GM10266 (cell line): ENCODE data around the gene JKAMP.
"Not testable (repeated sequence)": the region's sequence is repeated elsewhere in the genome, so short reads cannot be mapped to it uniquely, and the experiment has no call there.

Experiments used
- DNase-seq: peaks from one replicate; pipeline ENCODE4 v3.0.0; 2012; ENCODE audit errors: extremely low spot score
- TF ChIP-seq, protein P1 (sequence below): IDR thresholded peaks from 2 replicates; pipeline ENCODE4 v1.5.1; 2012; ENCODE audit warnings: mild to moderate bottlenecking, low read depth; ENCODE audit not compliant: control insufficient read depth, insufficient read depth; ENCODE audit errors: missing control alignments

JKAMP gene, protein sequence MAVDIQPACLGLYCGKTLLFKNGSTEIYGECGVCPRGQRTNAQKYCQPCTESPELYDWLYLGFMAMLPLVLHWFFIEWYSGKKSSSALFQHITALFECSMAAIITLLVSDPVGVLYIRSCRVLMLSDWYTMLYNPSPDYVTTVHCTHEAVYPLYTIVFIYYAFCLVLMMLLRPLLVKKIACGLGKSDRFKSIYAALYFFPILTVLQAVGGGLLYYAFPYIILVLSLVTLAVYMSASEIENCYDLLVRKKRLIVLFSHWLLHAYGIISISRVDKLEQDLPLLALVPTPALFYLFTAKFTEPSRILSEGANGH

DNA sequence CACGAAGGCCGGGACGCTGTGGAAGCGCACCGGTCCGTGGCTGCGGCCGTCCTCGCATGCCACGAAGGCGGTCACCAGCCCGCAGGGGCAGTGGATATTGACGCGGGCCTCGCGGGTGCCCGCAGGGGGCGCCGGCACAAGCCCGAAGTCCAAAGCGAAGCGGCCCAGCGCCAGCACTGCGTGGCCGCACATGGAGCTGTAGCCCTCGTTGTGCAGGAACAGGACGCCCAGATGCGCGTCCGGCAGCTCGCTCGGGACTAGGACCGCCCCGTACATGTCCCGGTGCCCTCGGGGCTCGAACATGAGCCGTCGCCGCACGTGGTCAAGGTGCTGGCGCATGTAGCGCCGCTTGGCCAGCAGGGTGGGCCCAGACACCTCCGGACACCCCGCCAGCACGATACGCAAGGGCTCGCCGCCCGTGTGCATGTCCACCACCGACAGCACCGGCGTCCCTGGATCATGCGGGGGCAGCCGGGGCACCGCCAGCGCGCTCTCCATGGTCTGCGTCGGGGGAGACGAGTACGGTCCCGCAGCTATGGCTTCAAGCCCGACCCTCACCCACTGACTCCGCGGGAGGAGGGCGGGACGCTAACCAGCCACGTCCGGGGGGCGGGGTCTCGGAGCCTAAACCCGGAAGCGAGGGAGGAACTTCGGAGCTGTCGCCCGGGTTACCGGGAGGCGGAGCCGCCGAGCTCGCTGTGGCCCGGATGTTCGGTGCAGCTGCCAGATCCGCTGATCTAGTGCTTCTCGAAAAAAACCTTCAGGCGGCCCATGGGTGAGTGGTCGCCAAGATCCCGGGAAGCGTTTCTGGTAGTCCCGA lies at the start of gene JKAMP, which contains the start of gene L3HYPDH:
JKAMP (plus strand) TSS at position 699 of the 820 bp plus-strand sequence; CDS start at position 772, 73 bp downstream.
L3HYPDH (minus strand) TSS at position 590 of the 820 bp plus-strand sequence; CDS start at position 498, 92 bp downstream.
- TF ChIP-seq, protein P1, sequence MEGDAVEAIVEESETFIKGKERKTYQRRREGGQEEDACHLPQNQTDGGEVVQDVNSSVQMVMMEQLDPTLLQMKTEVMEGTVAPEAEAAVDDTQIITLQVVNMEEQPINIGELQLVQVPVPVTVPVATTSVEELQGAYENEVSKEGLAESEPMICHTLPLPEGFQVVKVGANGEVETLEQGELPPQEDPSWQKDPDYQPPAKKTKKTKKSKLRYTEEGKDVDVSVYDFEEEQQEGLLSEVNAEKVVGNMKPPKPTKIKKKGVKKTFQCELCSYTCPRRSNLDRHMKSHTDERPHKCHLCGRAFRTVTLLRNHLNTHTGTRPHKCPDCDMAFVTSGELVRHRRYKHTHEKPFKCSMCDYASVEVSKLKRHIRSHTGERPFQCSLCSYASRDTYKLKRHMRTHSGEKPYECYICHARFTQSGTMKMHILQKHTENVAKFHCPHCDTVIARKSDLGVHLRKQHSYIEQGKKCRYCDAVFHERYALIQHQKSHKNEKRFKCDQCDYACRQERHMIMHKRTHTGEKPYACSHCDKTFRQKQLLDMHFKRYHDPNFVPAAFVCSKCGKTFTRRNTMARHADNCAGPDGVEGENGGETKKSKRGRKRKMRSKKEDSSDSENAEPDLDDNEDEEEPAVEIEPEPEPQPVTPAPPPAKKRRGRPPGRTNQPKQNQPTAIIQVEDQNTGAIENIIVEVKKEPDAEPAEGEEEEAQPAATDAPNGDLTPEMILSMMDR: peak; percentile 70
- DNase-seq: peak; percentile 94

DNA sequence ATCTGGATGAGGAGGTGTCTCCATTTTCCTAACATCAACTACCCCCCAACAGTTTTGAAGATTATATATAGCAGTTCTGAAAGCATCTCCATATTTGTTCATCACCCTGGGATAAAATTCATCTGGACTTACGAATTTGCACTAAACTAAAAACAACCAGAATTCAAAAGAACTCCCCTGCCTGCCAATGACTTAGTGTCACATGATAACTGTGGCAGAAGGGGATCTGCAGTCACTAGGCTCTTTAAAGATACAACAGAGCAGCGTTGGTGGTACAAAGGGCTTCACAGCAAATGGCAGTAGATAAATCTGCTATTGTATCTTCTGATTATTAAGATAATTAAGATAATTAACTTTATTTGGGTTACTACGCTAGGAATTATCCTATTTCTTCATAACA lies 49.2 kb upstream of the JKAMP start:
- TF ChIP-seq, protein P1: no peak
- DNase-seq: no peak

DNA sequence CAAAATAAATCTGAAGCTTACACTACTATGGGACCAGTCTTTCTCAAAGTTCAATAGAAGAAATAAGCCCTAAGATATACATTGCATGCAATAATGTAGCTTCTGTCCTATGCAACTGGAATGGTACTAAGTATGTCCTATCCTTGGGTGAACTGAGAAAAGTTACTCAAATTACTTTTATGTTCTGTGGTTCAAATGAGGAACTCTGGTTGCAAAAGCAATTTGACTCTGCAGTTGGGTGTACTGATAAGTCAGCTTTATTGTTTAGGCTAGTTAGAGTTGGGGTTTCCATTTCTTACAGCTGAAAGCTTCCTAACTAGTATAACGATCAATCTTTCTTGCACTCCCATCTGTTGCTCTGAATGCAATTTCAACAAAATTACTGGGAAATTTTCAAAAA lies 48.3 kb upstream of the JKAMP start:
- TF ChIP-seq, protein P1: no peak
- no peak for DNase-seq

DNA sequence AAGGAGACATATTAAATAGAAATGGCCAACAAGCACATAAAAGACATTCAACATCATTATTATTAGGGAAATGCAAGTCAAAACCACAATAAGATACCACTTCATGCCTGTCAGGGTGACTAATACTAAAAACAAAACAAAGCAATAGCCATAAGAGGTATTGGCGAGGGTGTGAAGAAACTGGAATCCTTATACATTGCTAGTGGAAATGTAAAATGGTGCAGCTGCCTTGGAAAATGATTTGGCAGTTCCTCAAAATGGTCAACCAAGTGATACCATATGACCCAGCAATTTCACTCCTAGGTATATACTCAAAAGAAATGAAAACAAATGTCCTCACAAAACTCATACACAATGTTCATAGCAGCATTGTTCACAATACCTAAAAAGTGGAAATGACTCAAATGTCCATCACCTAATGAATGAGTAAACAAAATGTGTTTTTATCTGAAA lies 46.1 kb upstream of the JKAMP start:
- DNase-seq: no peak
- TF ChIP-seq, protein P1: no peak

DNA sequence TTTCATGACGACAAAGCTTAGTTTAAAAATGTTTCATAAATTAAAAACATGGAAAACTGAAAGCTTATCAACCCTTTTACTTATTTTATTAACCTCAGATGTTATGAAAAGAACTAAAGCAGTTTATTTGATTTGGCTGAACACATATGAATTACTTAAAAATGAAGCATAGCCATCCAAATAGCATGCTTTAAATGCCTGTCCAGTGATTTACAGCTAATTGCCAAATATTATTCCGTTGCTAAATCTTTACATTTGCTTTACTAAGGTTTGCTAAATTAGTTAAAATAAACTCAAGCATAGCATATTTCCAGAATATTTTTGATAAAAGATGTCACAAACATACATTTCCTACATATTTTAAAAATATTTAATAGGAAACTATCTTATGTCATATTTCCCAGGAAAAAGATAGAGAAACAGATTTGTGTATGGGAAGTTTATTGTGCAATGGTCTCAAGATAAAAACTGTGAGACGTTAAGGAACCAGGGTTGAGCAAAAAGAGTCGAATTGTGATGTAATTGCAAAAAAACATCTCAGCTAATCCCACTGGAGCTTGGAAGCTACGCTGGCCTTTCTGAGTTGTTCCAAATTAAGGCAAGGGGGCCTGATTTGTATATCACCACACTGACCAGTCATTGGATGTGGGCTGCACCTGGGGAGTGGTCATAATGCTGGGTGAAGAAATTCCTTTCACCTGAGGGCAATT lies 44.9 kb upstream of the JKAMP start:
- TF ChIP-seq, protein P1: no peak
- DNase-seq: no peak

DNA sequence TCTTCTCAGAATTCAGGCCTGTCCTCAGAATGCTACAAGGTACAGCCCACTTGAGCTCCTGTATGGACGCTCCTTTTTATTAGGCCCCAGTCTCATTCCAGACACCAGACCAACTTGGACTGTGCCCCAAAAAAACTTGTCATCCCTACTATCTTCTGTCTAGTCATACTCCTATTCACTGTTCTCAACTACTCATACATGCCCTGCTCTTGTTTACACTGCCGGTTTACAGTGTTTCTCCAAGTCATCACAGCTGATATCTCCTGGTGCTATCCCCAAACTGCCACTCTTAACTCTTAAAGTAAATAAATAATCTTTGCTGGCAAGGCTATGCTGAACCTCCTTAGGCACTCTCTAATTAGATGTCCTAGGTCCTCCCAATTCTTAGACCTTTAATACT lies 35.6 kb upstream of the JKAMP start:
- DNase-seq: not testable (repeated sequence)

DNA sequence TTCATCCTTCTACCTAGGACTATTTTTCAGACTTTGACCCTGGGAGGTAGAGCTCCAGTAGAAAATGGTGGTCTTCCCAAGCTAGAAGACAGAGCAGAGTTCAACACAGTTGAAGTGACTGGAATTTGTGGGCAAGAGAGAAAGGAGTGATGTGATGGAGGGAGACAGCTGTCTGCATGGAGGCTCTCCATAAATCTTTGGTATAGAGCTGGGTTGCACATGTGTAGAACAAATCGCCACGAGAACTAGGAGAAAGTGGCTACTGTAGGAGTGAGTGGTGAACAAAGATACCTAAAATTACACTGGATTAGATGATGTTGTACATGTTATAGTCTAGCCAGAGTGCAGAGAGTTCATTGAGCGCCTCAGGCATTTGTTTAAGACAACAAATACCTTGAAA lies 33.6 kb upstream of the JKAMP start:
- DNase-seq: no peak
- TF ChIP-seq, protein P1: no peak
